ENCODE data around the gene PDPN.

Gene PDPN

GRCh38 chr1:13628711-13629110 is 45.1 kb downstream of the PDPN start:
- no peak overlapping the region for H3K4me3 ChIP-seq (ENCODE audit: extremely low read depth, insufficient read depth, low read length, poor library complexity, severe bottlenecking)
- no peaks in the 10 kb centered on the region for H3K36me3 ChIP-seq (ENCODE audit: control insufficient read depth, insufficient read depth, low read length)
- H3K27ac ChIP-seq (ENCODE audit: low read depth, low read length, severe bottlenecking) = no peak overlapping the region
- WGBS, 2 experiments (ENCODE audit: insufficient coverage in 2 of 2) = 85 to 93% methylated on average over 3 to 5 of the region's 5 CpGs
- no peaks in the 10 kb centered on the region for H3K9me3 ChIP-seq (ENCODE audit: control insufficient read depth, low read length)
- no peaks in the 10 kb centered on the region for H3K4me1 ChIP-seq (ENCODE audit: control insufficient read depth, insufficient read depth, low read length, poor library complexity, severe bottlenecking)

- Histone ChIP-seq H3K4me3 (ENCODE audit: extremely low read depth, insufficient read depth, low read length, poor library complexity, severe bottlenecking) (no peak overlapping the region), H3K4me1 (ENCODE audit: control insufficient read depth, insufficient read depth, low read length, poor library complexity, severe bottlenecking) (no peaks in the 10 kb centered on the region), H3K9me3 (ENCODE audit: control insufficient read depth, low read length) (no peaks in the 10 kb centered on the region), H3K36me3 (ENCODE audit: control insufficient read depth, insufficient read depth, low read length) (no peaks in the 10 kb centered on the region), H3K27ac (ENCODE audit: low read depth, low read length, severe bottlenecking) (no peak overlapping the region)
- 80 to 86% methylated on average over 1 of the region's 3 CpGs for WGBS, 2 experiments (ENCODE audit: insufficient coverage in 2 of 2)
Measured at GRCh38 chr1:13642306-13643004, 58.8 kb downstream of the PDPN start.

DNA sequence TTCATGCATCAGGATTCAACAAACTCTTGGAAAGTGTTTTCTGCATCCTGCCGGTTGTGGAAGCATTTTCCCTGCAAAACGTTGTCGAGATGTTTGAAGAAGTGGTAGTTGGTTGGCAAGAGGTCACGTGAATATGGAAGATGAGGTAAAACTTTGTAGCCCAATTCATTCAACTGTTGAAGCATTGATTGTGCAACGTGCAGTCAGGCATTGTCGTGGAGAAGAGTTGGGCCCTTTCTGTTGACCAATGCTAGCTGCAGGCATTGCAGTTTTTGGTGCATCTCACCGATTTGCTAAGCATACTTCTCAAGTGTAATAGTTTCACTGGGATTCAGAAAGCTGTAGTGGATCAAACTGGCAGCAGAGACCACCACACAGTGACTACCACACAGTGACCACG is 59.4 kb downstream of the PDPN start:
- 85 to 89% methylated on average over 8 of the region's 8 CpGs for WGBS, 2 experiments (ENCODE audit: insufficient coverage in 2 of 2)
- no peaks in the 10 kb centered on the region for H3K9me3 ChIP-seq (ENCODE audit: control insufficient read depth, low read length)
- H3K27ac ChIP-seq (ENCODE audit: low read depth, low read length, severe bottlenecking) = no peak overlapping the region
- H3K36me3 ChIP-seq (ENCODE audit: control insufficient read depth, insufficient read depth, low read length) = no peaks in the 10 kb centered on the region
- H3K4me1 ChIP-seq (ENCODE audit: control insufficient read depth, insufficient read depth, low read length, poor library complexity, severe bottlenecking) = no peaks in the 10 kb centered on the region
- H3K4me3 ChIP-seq (ENCODE audit: extremely low read depth, insufficient read depth, low read length, poor library complexity, severe bottlenecking) = no peak overlapping the region

GRCh38 chr1:13646521-13646920 is 62.9 kb downstream of the PDPN start:
- Histone ChIP-seq H3K36me3 (ENCODE audit: control insufficient read depth, insufficient read depth, low read length) (no peaks in the 10 kb centered on the region), H3K4me3 (ENCODE audit: extremely low read depth, insufficient read depth, low read length, poor library complexity, severe bottlenecking) (no peak overlapping the region), H3K27ac (ENCODE audit: low read depth, low read length, severe bottlenecking) (no peak overlapping the region), H3K9me3 (ENCODE audit: control insufficient read depth, low read length) (no peaks in the 10 kb centered on the region), H3K4me1 (ENCODE audit: control insufficient read depth, insufficient read depth, low read length, poor library complexity, severe bottlenecking) (no peaks in the 10 kb centered on the region)
- 94 to 95% methylated on average over 5 to 6 of the region's 7 CpGs for WGBS, 2 experiments (ENCODE audit: insufficient coverage in 2 of 2)

DNA sequence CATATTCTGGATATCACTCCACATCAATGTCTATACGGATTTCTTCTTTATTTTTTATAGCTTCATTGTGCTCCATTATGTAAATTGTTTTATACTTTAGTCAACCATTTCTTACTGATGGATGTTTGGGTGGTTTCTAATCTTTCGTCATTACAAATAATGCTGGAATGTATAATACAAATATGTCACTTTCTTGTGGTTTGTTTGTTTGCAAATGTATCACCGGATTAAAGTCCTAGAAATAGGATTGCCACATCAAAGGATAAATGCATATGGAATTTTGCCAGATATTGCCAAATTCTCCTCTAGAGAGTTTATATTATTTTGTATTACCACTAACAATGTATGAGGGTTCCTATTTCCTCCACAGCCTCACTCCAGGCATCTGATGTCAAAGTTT is 67.6 kb downstream of the PDPN start:
- no peaks in the 10 kb centered on the region for H3K9me3 ChIP-seq (ENCODE audit: control insufficient read depth, low read length)
- H3K4me3 ChIP-seq (ENCODE audit: extremely low read depth, insufficient read depth, low read length, poor library complexity, severe bottlenecking) = no peak overlapping the region
- H3K36me3 ChIP-seq (ENCODE audit: control insufficient read depth, insufficient read depth, low read length) = no peaks in the 10 kb centered on the region
- WGBS, 2 experiments (ENCODE audit: insufficient coverage in 2 of 2) = no CpG with 5 or more reads among the region's 3 CpGs
- H3K4me1 ChIP-seq (ENCODE audit: control insufficient read depth, insufficient read depth, low read length, poor library complexity, severe bottlenecking) = no peaks in the 10 kb centered on the region
- H3K27ac ChIP-seq (ENCODE audit: low read depth, low read length, severe bottlenecking) = no peak overlapping the region

GRCh38 chr1:13652238-13652637 is 68.6 kb downstream of the PDPN start:
- Histone ChIP-seq H3K4me1 (ENCODE audit: control insufficient read depth, insufficient read depth, low read length, poor library complexity, severe bottlenecking) (no peaks in the 10 kb centered on the region), H3K4me3 (ENCODE audit: extremely low read depth, insufficient read depth, low read length, poor library complexity, severe bottlenecking) (no peak overlapping the region), H3K9me3 (ENCODE audit: control insufficient read depth, low read length) (no peaks in the 10 kb centered on the region), H3K36me3 (ENCODE audit: control insufficient read depth, insufficient read depth, low read length) (no peaks in the 10 kb centered on the region), H3K27ac (ENCODE audit: low read depth, low read length, severe bottlenecking) (no peak overlapping the region)
- 100% methylated on average over 1 of the region's 1 CpG for WGBS, 2 experiments (ENCODE audit: insufficient coverage in 2 of 2)

GRCh38 chr1:13661539-13661938 is 77.9 kb downstream of the PDPN start:
- peaks cover 3% of the 10 kb centered on the region for H3K4me1 ChIP-seq (ENCODE audit: control insufficient read depth, insufficient read depth, low read length, poor library complexity, severe bottlenecking)
- H3K27ac ChIP-seq (ENCODE audit: low read depth, low read length, severe bottlenecking) = no peak overlapping the region
- H3K9me3 ChIP-seq (ENCODE audit: control insufficient read depth, low read length) = no peaks in the 10 kb centered on the region
- H3K4me3 ChIP-seq (ENCODE audit: extremely low read depth, insufficient read depth, low read length, poor library complexity, severe bottlenecking) = no peak overlapping the region
- H3K36me3 ChIP-seq (ENCODE audit: control insufficient read depth, insufficient read depth, low read length) = no peaks in the 10 kb centered on the region
- 89 to 96% methylated on average over 4 of the region's 5 CpGs for WGBS, 2 experiments (ENCODE audit: insufficient coverage in 2 of 2)

- Histone ChIP-seq H3K4me1 (ENCODE audit: control insufficient read depth, insufficient read depth, low read length, poor library complexity, severe bottlenecking) (peaks cover 3% of the 10 kb centered on the region), H3K4me3 (ENCODE audit: extremely low read depth, insufficient read depth, low read length, poor library complexity, severe bottlenecking) (no peak overlapping the region), H3K27ac (ENCODE audit: low read depth, low read length, severe bottlenecking) (no peak overlapping the region), H3K9me3 (ENCODE audit: control insufficient read depth, low read length) (no peaks in the 10 kb centered on the region), H3K36me3 (ENCODE audit: control insufficient read depth, insufficient read depth, low read length) (no peaks in the 10 kb centered on the region)
- 57 to 100% methylated on average over 1 of the region's 4 CpGs for WGBS, 2 experiments (ENCODE audit: insufficient coverage in 2 of 2)
Measured at GRCh38 chr1:13662493-13662892, 78.9 kb downstream of the PDPN start.

DNA sequence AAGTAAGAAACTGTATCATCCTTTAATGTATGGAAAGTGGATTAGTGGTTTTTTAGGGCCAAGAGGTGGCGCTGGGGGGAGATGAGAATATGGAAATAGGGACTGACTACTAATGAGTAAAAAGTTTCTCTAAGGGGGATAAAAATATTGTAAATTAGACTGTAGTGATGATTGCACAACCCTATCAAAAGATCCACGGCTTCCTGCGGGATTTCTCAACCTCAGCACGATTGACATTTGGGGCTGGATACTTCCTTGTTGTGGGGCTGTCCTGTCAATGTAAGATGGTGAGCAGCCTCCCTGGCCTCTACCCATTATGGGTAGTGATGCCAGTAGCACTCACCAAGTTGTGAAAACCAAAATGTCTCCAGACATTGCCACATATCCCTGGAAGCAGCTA is 80.3 kb downstream of the PDPN start:
- WGBS, 2 experiments (ENCODE audit: insufficient coverage in 2 of 2) = 85 to 92% methylated on average over 1 to 3 of the region's 4 CpGs

DNA sequence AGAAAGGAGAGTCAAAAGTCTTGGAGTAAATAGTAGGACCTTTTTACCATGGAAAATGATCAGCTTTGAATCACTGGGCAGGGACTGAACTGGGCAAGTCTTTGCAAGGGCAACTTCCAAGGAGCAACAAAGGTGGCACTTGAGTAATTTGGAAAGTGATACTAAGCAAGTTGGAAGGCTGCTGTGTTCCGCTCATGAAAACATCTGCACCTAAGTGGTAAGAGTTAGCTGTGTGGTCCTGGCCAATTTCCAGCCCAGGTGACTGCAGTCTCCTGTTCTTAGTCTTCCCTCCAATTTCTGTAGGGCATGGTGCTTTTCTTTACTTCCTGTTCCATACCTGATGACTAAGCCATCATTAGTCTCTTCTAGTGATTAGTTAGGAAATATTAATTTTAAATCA is 80.8 kb downstream of the PDPN start:
- H3K9me3 ChIP-seq (ENCODE audit: control insufficient read depth, low read length) = no peaks in the 10 kb centered on the region
- no peak overlapping the region for H3K4me3 ChIP-seq (ENCODE audit: extremely low read depth, insufficient read depth, low read length, poor library complexity, severe bottlenecking)
- WGBS, 2 experiments (ENCODE audit: insufficient coverage in 2 of 2) = 57 to 75% methylated on average over 1 of the region's 1 CpG
- H3K27ac ChIP-seq (ENCODE audit: low read depth, low read length, severe bottlenecking) = no peak overlapping the region
- peaks cover 3% of the 10 kb centered on the region for H3K4me1 ChIP-seq (ENCODE audit: control insufficient read depth, insufficient read depth, low read length, poor library complexity, severe bottlenecking)
- no peaks in the 10 kb centered on the region for H3K36me3 ChIP-seq (ENCODE audit: control insufficient read depth, insufficient read depth, low read length)

More for the DNA sequence above, 80.3 kb downstream of the PDPN start:
- no peak overlapping the region for H3K4me3 ChIP-seq (ENCODE audit: extremely low read depth, insufficient read depth, low read length, poor library complexity, severe bottlenecking)
- no peak overlapping the region for H3K27ac ChIP-seq (ENCODE audit: low read depth, low read length, severe bottlenecking)
- H3K4me1 ChIP-seq (ENCODE audit: control insufficient read depth, insufficient read depth, low read length, poor library complexity, severe bottlenecking) = peaks cover 3% of the 10 kb centered on the region
- H3K9me3 ChIP-seq (ENCODE audit: control insufficient read depth, low read length) = no peaks in the 10 kb centered on the region
- H3K36me3 ChIP-seq (ENCODE audit: control insufficient read depth, insufficient read depth, low read length) = no peaks in the 10 kb centered on the region

- Histone ChIP-seq H3K4me3 (ENCODE audit: extremely low read depth, insufficient read depth, low read length, poor library complexity, severe bottlenecking) (no peak overlapping the region), H3K4me1 (ENCODE audit: control insufficient read depth, insufficient read depth, low read length, poor library complexity, severe bottlenecking) (peaks cover 3% of the 10 kb centered on the region), H3K9me3 (ENCODE audit: control insufficient read depth, low read length) (no peaks in the 10 kb centered on the region), H3K27ac (ENCODE audit: low read depth, low read length, severe bottlenecking) (no peak overlapping the region), H3K36me3 (ENCODE audit: control insufficient read depth, insufficient read depth, low read length) (no peaks in the 10 kb centered on the region)
- 85 to 95% methylated on average over 2 to 4 of the region's 5 CpGs for WGBS, 2 experiments (ENCODE audit: insufficient coverage in 2 of 2)
Measured at GRCh38 chr1:13666317-13666716, 82.7 kb downstream of the PDPN start.

Data from mesodermal cell (in vitro differentiated cells).